GM08714 (cell line): ENCODE data around the gene SLC5A8.
"Not testable (repeated sequence)": the region's sequence is repeated elsewhere in the genome, so short reads cannot be mapped to it uniquely, and the experiment has no call there.

ENCODE experiments used
- H3K4me3 ChIP-seq: fragments of 200-500 bp; sonication (Bioruptor generic); 2 replicates; pipeline ENCODE4 v1.5.1; 2014; ENCODE audit warnings: mild to moderate bottlenecking, low read length, inconsistent platforms
- ZNF274 ChIP-seq: IDR thresholded peaks from 2 replicates; pipeline ENCODE4 v1.6.1; 2012; ENCODE audit warnings: mild to moderate bottlenecking, low read depth, low read length

Gene SLC5A8

GRCh38 chr12:101204602-101205304 lies 5.3 kb downstream of the SLC5A8 start:
- H3K4me3 ChIP-seq = no peak overlapping the region
- no peak for TF ChIP-seq ZNF274

- TF ChIP-seq ZNF274 = no peak
- H3K4me3 ChIP-seq = no peak overlapping the region
Observed at GRCh38 chr12:101200824-101201223, 9.2 kb downstream of the SLC5A8 start.

DNA sequence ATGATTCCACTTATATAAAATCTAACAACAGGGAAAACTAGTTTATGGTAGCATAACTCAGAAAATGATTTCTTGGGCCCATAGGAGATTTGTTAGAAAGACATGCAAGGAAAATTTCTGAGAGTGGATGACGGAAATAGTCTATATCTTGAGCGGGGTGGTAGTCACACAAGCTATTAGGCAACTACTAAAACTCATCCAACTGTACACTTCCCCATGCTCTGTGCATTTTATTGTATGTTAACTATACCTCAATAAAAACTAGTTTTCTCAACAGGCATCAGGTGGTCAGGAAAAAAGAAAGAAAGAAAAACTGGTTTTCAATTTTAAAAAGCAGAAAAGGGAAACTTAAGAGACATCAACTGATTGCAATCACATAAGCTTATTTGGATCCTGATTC lies 9.9 kb downstream of the SLC5A8 start:
- no peak overlapping the region for H3K4me3 ChIP-seq
- no peak for TF ChIP-seq ZNF274

DNA sequence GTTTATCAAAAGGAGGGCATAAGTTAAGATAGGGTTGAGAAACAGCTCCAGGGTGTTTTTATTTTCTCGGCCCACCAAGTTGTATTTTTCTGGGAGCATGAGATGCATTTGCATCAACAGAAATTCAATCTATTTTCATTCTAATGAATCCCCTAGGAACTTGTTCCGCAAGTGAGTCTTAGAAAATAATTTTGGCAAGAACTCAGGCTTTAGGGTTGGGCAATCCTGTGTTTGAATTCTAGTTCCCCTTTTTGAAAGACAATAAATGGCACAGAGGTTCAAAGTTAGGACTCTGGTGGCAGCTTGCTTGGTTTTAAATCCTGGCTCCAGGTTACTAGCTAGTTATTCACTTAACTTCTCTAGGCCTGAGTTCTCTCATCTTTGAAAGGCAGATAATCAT lies 23.7 kb downstream of the SLC5A8 start:
- no peak overlapping the region for H3K4me3 ChIP-seq
- no peak for TF ChIP-seq ZNF274

- H3K4me3 ChIP-seq = no peak overlapping the region
- TF ChIP-seq ZNF274 = no peak
Observed at GRCh38 chr12:101181776-101182175, 28.3 kb downstream of the SLC5A8 start.

DNA sequence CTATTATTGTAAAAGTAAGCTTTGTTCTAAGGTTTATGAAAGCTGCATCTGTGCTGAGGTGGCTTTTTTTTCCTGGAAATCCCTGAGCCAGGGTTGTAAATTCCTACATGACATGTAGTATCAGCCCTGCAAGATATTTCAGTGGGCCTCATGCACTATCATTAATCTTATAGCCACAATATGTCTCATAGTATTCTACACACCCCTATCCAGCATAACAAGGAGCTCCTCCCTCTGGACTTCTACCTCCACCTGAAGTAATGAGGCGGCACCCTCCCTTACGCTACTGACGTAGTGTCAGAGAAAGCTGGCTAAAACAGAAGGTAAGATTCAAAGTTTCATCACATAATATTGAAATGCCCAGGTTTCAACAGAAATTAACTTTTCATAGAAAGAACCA lies 35.5 kb downstream of the SLC5A8 start:
- TF ChIP-seq ZNF274 = no peak
- no peak overlapping the region for H3K4me3 ChIP-seq

DNA sequence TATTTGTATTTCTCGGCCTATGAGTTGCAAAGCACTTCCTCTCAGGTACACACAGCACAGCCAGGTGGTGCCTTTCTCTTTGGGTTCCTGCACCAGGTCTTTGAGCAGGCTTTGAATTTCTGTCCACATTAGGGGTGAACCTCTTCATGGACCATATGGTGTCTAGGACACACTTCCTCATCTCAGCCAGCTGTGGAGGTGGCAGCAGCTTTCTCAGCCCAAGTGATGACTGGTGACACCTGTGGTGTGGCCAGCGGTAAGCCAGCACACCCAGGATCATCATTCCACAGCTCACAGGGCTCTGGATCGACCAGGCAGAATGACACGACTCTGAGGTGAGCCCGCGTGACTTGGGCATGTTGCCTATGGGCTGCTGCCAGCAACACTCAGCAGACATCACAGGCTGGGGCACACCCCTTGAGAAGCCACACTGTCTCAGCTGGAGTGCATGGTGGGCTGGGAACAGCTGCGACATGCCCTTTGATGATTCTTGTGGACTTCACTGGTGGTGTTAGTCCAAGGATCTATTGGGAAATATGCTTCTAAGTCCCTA lies 36.8 kb downstream of the SLC5A8 start:
- H3K4me3 ChIP-seq = no peak overlapping the region
- TF ChIP-seq ZNF274 = no peak

DNA sequence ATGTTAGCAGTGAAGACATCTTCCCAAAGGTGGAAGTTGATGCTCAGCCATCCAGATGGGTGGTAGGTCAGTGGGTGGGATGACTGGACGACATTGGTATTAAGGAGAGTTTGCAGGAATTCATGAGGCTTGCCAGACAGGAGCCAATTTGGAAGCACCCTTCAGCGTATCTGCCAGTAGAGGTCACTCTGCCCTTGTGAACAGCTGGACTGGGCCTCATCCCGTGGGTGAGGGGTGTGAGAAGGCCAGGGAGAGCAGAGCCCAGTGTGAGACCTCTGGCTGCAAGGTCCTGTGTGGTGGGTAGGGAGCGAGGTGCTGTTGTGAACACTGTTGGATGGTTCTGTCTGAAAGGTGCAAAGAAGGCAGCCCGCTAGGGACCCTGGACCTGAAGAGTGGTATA lies 37.7 kb downstream of the SLC5A8 start:
- no peak overlapping the region for H3K4me3 ChIP-seq
- no peak for TF ChIP-seq ZNF274

DNA sequence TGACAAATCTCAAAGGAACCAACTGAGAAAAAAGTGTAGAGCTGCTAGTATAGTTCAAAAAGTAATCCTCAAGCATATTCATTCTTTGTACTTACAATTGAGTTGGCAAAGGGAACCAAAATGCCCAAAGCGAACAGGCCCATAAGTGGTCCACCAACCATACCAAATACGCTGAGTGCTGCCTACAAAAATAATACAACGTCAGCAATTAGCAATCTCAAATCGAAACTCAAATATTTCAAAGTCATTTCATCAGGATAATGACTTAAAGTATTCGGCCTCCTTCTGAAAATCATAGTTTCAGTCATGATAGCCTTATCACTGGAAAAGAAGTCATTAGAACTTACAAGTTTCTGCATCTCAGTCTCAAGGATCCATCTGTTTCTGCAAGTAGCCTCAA lies 42.0 kb downstream of the SLC5A8 start:
- no peak overlapping the region for H3K4me3 ChIP-seq
- TF ChIP-seq ZNF274 = no peak

DNA sequence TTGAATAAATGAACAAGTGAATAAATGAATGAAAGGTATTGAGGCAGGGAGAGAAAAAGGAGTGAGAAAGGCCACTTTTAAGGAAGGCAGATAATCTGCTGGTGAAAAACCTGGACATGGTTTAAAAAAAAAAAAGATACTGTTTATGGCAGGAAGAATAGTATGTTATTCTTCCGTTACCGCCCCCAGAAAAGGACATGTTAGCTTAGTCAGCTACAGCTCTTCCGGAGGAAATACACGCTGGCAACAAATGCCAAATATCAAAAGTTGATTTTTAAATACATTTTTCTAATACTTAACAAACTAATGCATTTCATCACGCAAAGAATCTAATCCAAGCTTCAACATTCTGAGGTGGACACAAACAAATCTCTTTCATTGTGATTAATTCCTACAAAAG lies 43.2 kb downstream of the SLC5A8 start:
- no peak for TF ChIP-seq ZNF274
- no peak overlapping the region for H3K4me3 ChIP-seq

- no peak overlapping the region for H3K4me3 ChIP-seq
- no peak for TF ChIP-seq ZNF274
Observed at GRCh38 chr12:101165319-101165718, 44.7 kb downstream of the SLC5A8 start.

- not testable (repeated sequence) for H3K4me3 ChIP-seq
Observed at GRCh38 chr12:101145777-101146431, 64.1 kb downstream of the SLC5A8 start.

DNA sequence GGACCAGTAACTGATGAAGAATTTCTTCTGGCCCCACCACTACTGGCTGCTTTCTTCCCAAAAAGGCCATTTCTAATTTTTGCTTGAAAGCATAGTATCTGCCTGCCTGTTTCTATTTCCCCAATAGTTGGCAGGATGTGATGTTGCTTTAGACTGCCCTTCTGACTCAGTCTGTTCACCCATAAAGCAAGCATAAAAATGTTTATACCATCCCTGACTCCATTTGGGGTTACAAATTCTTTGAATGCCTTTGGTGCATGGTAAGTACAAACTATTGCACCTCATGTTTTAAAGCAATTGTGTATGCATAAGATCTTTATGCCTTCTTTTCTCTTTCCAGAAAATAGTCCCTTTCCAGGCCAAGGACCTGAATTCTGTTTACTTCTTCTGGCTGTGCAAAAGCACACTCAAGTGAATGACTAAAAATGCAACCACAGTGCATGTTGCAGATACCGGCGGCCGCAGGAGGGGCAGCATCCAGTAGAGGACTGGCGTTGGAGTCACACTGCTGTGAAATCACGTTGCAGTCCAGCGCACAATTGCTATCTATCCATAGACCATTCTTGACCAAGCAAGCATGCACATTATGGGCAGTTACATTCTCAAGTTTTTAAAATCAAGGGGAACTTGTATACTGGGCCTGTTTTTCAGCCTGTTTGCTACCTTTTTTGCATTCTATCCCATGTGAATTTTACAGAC lies 82.4 kb downstream of the SLC5A8 start:
- no peak for TF ChIP-seq ZNF274
- no peak overlapping the region for H3K4me3 ChIP-seq

GRCh38 chr12:101117842-101118241 lies 92.2 kb downstream of the SLC5A8 start:
- no peak overlapping the region for H3K4me3 ChIP-seq
- TF ChIP-seq ZNF274 = no peak

GRCh38 chr12:101116911-101117310 lies 93.1 kb downstream of the SLC5A8 start:
- TF ChIP-seq ZNF274 = no peak
- H3K4me3 ChIP-seq = no peak overlapping the region
